Measurements from ENCODE around the gene RAD51. TPM values are rescaled to one million over a fixed set of nuclear protein-coding genes. Genes with fewer than 3 reads are reported as not detected.
"Not testable (repeated sequence)": the region's sequence is repeated elsewhere in the genome, so short reads cannot be mapped to it uniquely, and the experiment has no call there.

Gene RAD51
- total RNA-seq, 1 donor from 2014 or later = 13.2 TPM

- no peak for TF ChIP-seq CTCF (IDR thresholded peaks at IDR 0.05; ENCODE audit: unreplicated experiment)
- no peaks in the 10 kb centered on the region for H3K36me3 Mint-ChIP-seq (ENCODE audit: insufficient read depth)
- no peak overlapping the region for H3K4me3 Mint-ChIP-seq (ENCODE audit: low read depth)
- no peaks in the 10 kb centered on the region for H3K27me3 Mint-ChIP-seq
- H3K4me1 Mint-ChIP-seq (ENCODE audit: low read depth) = no peaks in the 10 kb centered on the region
- no peak for DNase-seq (ENCODE audit: low spot score, unreplicated experiment)
- H3K9me3 Mint-ChIP-seq (ENCODE audit: low read depth) = no peaks in the 10 kb centered on the region
- H3K27ac Mint-ChIP-seq = no peak overlapping the region
Observed at GRCh38 chr15:40680151-40680550, 14.8 kb upstream of the RAD51 start.

GRCh38 chr15:40680959-40681358 is 14.0 kb upstream of the RAD51 start:
- H3K27ac Mint-ChIP-seq; H3K4me1 Mint-ChIP-seq (ENCODE audit: low read depth); H3K27me3 Mint-ChIP-seq: not testable (repeated sequence)

GRCh38 chr15:40684381-40684780 is 10.6 kb upstream of the RAD51 start:
- no peak overlapping the region for H3K27ac Mint-ChIP-seq
- no peaks in the 10 kb centered on the region for H3K9me3 Mint-ChIP-seq (ENCODE audit: low read depth)
- no peaks in the 10 kb centered on the region for H3K27me3 Mint-ChIP-seq
- no peak overlapping the region for H3K4me3 Mint-ChIP-seq (ENCODE audit: low read depth)
- DNase-seq (ENCODE audit: low spot score, unreplicated experiment) = no peak
- H3K4me1 Mint-ChIP-seq (ENCODE audit: low read depth) = no peaks in the 10 kb centered on the region
- H3K36me3 Mint-ChIP-seq (ENCODE audit: insufficient read depth) = no peaks in the 10 kb centered on the region
- TF ChIP-seq CTCF (IDR thresholded peaks at IDR 0.05; ENCODE audit: unreplicated experiment) = no peak

More at GRCh38 chr15:40680959-40681358, 14.0 kb upstream of the RAD51 start:
- not testable (repeated sequence) for H3K36me3 Mint-ChIP-seq (ENCODE audit: insufficient read depth); DNase-seq (ENCODE audit: low spot score, unreplicated experiment); H3K9me3 Mint-ChIP-seq (ENCODE audit: low read depth); H3K4me3 Mint-ChIP-seq (ENCODE audit: low read depth)

GRCh38 chr15:40685376-40685775 is 9.6 kb upstream of the RAD51 start:
- Mint-ChIP-seq H3K27ac (no peak overlapping the region), H3K9me3 (ENCODE audit: low read depth) (no peaks in the 10 kb centered on the region), H3K4me1 (ENCODE audit: low read depth) (no peaks in the 10 kb centered on the region), H3K27me3 (no peaks in the 10 kb centered on the region), H3K36me3 (ENCODE audit: insufficient read depth) (no peaks in the 10 kb centered on the region), H3K4me3 (ENCODE audit: low read depth) (no peak overlapping the region)
- no peak for DNase-seq (ENCODE audit: low spot score, unreplicated experiment)
- no peak for TF ChIP-seq CTCF (IDR thresholded peaks at IDR 0.05; ENCODE audit: unreplicated experiment)

DNA sequence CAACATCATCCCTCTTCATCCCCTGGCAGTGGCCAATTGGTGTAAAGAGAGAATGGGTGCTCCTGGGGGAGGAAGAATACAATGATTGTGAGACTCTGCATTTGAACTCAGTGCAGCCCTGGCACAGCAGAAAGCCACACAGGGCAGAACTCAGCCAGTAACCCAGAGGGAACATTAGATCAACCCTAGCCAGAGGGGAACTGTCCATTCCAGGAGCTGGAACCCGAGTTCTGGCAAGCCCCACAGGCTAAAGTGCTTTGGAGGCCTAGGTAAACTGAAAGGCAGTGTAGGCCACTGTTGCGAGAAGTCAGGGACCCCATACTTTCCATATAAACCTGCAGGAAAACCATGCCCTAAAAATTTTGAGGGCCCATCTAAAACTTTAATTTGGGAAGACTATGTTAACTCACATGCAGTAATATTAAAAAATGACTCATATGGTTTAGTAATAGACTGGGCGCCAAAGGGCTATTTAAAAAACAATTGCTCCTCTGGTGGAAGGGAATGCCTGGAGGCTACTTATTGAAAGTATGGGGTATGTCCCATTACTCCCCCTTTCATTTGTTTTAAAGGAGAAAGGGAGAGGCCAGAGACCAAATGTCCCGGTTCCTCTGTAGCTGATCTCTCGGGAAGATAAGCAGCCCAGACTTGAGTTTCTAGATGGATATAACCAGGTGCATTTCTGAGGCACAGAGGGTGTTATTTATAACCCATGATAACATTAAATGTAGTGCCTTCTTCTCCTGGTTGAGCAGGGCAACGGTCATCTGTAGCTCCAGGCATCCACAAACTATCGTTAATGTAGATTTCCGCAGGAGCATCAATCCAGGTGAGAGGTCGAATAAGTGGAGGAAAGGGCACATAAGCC is 5.8 kb upstream of the RAD51 start:
- peaks cover 4% of the 10 kb centered on the region for H3K4me1 Mint-ChIP-seq (ENCODE audit: low read depth)
- no peaks in the 10 kb centered on the region for H3K9me3 Mint-ChIP-seq (ENCODE audit: low read depth)
- TF ChIP-seq CTCF (IDR thresholded peaks at IDR 0.05; ENCODE audit: unreplicated experiment) = no peak
- DNase-seq (ENCODE audit: low spot score, unreplicated experiment) = no peak
- peaks cover 3% of the 10 kb centered on the region for H3K36me3 Mint-ChIP-seq (ENCODE audit: insufficient read depth)
- H3K4me3 Mint-ChIP-seq (ENCODE audit: low read depth) = no peak overlapping the region
- H3K27me3 Mint-ChIP-seq = no peaks in the 10 kb centered on the region
- no peak overlapping the region for H3K27ac Mint-ChIP-seq

GRCh38 chr15:40691737-40692136 is 3.2 kb upstream of the RAD51 start:
- no peak overlapping the region for H3K4me3 Mint-ChIP-seq (ENCODE audit: low read depth)
- H3K27me3 Mint-ChIP-seq = no peaks in the 10 kb centered on the region
- peaks cover 5% of the 10 kb centered on the region for H3K36me3 Mint-ChIP-seq (ENCODE audit: insufficient read depth)
- no peak for DNase-seq (ENCODE audit: low spot score, unreplicated experiment)
- no peaks in the 10 kb centered on the region for H3K9me3 Mint-ChIP-seq (ENCODE audit: low read depth)
- TF ChIP-seq CTCF (IDR thresholded peaks at IDR 0.05; ENCODE audit: unreplicated experiment) = no peak
- H3K4me1 Mint-ChIP-seq (ENCODE audit: low read depth) = peaks cover 9% of the 10 kb centered on the region
- H3K27ac Mint-ChIP-seq = no peak overlapping the region
